SIG-M5 treated with dmso at 0.1 percent for 504 hours (cell line): Measurements from ENCODE around the gene AICDA.

ENCODE experiments used
- DNase-seq: peaks from one replicate; lab custom pipeline; 2025; ENCODE audit not compliant: unreplicated experiment; lab: John Stamatoyannopoulos, UW

AICDA gene

DNA sequence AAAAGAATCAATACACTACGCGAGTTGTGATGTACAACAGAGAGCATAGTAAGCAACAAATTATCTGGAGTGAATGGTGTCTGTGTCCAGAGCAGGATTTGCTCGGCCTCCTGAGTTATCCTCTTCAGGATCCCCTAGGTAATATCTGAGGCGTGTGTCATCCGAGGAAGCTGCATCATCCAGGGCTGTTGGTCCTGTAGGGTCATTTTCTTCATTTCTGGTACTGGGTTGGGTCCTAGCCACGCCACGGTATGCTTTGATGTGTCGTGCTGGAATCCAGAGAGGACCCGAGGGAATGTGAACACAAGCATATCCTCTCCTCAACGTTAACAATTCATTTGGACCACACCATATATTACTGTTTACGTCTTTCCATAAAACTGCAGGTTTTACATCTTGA is 53.0 kb downstream of the AICDA start:
- no peak for DNase-seq

DNA sequence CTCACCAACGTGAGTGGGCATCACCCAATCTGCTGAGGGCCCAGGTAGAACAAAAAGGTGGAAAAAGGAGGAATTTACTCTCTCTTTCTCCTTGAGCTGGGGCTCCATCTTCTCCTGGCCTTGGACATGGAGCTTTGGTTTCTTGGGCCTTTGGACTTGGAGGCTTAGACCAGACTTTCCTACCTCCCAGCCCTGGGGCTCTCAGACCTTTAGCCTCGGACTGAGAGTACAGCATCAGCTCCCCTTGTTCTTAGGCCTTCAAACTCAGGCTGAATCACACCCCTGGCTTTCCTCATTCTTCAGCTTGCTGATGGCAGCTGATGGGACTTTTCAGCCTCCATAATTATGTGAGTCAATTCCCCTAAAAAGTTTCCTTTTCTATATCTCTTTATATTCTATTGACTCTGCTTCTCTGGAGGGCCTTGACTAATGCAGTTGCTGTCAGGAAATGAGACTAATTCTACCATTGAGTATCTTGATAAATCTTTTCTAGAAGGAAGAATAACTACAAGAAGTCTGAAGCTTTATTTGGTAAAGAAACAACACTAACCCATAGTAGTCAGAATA is 56.0 kb downstream of the AICDA start:
- no peak for DNase-seq

DNA sequence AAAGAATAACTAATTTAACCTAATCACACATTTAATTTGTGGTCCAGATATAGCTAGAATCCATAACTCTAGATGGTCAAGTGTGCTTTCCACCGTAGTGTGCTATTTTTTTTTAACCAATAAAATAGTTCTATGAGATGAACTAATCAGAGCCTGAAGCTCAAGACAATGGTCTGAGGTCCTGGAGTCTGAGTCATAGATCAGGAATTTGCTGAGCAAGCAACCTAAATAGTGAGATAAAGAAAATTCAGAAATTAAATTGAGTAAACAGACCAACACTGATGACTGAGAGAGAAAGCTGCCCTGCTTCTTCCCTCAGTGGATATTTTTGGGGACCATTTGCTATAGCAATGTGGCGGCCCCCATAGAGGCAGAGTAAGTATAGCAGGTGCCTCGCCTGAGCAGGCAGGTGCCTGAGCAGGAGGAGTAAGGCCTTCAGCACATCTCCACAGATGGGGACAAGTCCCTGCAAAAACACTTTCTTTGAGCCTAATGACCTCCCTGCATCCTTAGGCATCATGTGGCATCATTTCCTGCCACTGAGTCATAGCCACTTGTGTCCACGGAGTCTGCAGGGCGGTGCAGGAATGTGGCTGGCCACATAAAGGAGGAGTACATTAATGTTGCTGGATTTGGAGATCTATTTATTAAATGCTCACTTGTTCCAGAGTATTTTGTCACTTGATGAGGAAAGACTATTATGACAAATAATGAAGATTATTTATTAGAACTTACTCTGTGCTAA is 58.0 kb downstream of the AICDA start:
- no peak for DNase-seq

DNA sequence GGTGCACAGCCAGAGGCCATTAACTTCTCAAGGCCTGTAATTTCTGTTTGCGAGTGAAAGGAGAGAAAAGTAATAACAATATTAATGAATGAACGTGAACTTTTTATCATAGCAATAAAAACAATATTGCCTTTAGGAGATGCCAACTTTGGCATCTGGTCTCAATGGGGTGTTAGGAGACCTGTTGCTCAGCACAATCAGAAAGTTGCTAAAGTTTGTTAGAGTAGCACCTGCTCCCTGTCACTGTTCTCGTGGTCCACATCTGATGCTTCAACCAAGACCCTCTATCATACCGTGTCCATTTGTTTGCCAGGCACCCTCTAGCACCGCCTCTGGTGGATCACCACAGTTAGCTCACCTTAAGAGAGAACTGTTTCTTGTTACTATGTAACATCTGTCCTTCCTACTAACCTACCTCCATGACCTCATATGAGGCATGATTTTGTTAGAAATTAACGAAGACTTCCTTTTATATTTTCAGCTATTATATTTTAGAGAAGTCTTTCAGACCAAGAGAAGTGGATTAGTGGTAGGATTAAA is 59.5 kb downstream of the AICDA start:
- no peak for DNase-seq
